Breast epithelium (tissue), 3 donors: ENCODE results near the gene SLC9A4.

Source experiments
- POLR2A ChIP-seq: fragments of 450-650 bp; IDR thresholded peaks from one replicate; pipeline ENCODE4 v1.6.1; 2016; ENCODE audit warnings: antibody characterized with exemption, mild to moderate bottlenecking, moderate library complexity
- POLR2AphosphoS5 ChIP-seq, 3 donors: sonication (generic); formaldehyde crosslinking; IDR thresholded peaks; one replicate each; pipeline ENCODE4 v1.6.1; 2017; ENCODE audit warnings: antibody characterized with exemption in 3 of 3
- TF ChIP-seq, protein P1 (sequence below), 3 donors: fragments of 450-650 bp; IDR thresholded peaks; one replicate each; pipeline ENCODE4 v1.5.1; 2016 to 2017; ENCODE audit warnings: antibody characterized with exemption in 3 of 3, mild to moderate bottlenecking in 3 of 3, moderate library complexity in 3 of 3

DNA sequence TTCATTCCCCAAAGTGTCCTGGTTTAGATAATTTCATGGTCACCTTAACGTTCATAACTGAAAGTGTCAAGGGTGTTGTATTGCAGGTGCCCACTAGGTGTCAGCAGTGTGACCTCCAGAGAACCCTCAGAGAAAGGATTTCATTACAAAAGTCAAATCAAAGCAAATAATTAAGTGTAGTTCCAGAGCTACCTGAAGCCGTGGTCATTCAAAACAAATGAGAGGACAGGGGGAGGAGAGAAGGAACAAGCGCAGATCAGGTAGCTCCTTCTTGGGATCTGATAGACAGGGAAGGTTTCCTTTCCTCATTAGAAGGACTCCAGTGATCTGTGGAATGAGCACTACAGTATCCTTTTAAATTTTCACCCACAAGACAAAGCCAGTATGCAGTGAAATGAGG lies at the start of gene SLC9A4:
- TF ChIP-seq, protein P1, sequence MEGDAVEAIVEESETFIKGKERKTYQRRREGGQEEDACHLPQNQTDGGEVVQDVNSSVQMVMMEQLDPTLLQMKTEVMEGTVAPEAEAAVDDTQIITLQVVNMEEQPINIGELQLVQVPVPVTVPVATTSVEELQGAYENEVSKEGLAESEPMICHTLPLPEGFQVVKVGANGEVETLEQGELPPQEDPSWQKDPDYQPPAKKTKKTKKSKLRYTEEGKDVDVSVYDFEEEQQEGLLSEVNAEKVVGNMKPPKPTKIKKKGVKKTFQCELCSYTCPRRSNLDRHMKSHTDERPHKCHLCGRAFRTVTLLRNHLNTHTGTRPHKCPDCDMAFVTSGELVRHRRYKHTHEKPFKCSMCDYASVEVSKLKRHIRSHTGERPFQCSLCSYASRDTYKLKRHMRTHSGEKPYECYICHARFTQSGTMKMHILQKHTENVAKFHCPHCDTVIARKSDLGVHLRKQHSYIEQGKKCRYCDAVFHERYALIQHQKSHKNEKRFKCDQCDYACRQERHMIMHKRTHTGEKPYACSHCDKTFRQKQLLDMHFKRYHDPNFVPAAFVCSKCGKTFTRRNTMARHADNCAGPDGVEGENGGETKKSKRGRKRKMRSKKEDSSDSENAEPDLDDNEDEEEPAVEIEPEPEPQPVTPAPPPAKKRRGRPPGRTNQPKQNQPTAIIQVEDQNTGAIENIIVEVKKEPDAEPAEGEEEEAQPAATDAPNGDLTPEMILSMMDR (IDR thresholded peaks at IDR 0.05): peak; percentile 75 to 81 (median 80)
- TF ChIP-seq POLR2A: no peak
- TF ChIP-seq POLR2AphosphoS5 (IDR thresholded peaks at IDR 0.05): no peak
